Measurements from ENCODE around the gene HOXD11. TPM values are rescaled to one million over a fixed set of nuclear protein-coding genes. Genes with fewer than 3 reads are reported as not detected.

The HOXD11 gene
- total and polyA plus RNA-seq, 2 of the 4 experiments (the other 2 are of a cell fraction), result not detected

GRCh38 chr2:176130147-176130956 lies 23.3 kb downstream of the HOXD11 start (continued):
- no peak for TF ChIP-seq CTCF (conservative IDR thresholded peaks at IDR 0.05; ENCODE audit: low read depth, low read length)
